CD4-positive, alpha-beta T cell treated with Interleukin-10 for 1 hour (primary cell): Measurements from ENCODE around the gene CACNB2.

ENCODE experiments used
- DNase-seq: peaks from one replicate; pipeline ENCODE4 v3.0.0-alpha.2; 2020

CACNB2 gene

GRCh38 chr10:18297659-18298058 is 157.4 kb downstream of the CACNB2 start:
- DNase-seq: no peak

GRCh38 chr10:18298256-18298655 is 158.0 kb downstream of the CACNB2 start:
- no peak for DNase-seq

GRCh38 chr10:18303851-18304801 is 163.9 kb downstream of the CACNB2 start:
- no peak for DNase-seq

- DNase-seq: no peak
Measured at GRCh38 chr10:18306031-18306430, 165.8 kb downstream of the CACNB2 start.

- no peak for DNase-seq
Measured at GRCh38 chr10:18308600-18308999, 168.4 kb downstream of the CACNB2 start.

- no peak for DNase-seq
Measured at GRCh38 chr10:18310761-18311160, 170.5 kb downstream of the CACNB2 start.

GRCh38 chr10:18312374-18313139 is 172.3 kb downstream of the CACNB2 start:
- no peak for DNase-seq

- DNase-seq: no peak
Measured at GRCh38 chr10:18313140-18313530, 172.9 kb downstream of the CACNB2 start.

GRCh38 chr10:18313626-18314025 is 173.4 kb downstream of the CACNB2 start:
- no peak for DNase-seq

GRCh38 chr10:18319628-18320027 is 179.4 kb downstream of the CACNB2 start:
- DNase-seq: no peak

GRCh38 chr10:18321371-18321770 is 181.1 kb downstream of the CACNB2 start:
- DNase-seq: no peak

- DNase-seq: no peak
Measured at GRCh38 chr10:18323916-18324315, 183.7 kb downstream of the CACNB2 start.

- no peak for DNase-seq
Measured at GRCh38 chr10:18325410-18325809, 185.2 kb downstream of the CACNB2 start.

- DNase-seq: no peak
Measured at GRCh38 chr10:18325889-18326531, 185.8 kb downstream of the CACNB2 start.

GRCh38 chr10:18328941-18329340 is 188.7 kb downstream of the CACNB2 start:
- no peak for DNase-seq

- no peak for DNase-seq
Measured at GRCh38 chr10:18332048-18332447, 191.8 kb downstream of the CACNB2 start.

GRCh38 chr10:18332484-18332883 is 192.3 kb downstream of the CACNB2 start:
- no peak for DNase-seq

- DNase-seq: no peak
Measured at GRCh38 chr10:18333621-18334020, 193.4 kb downstream of the CACNB2 start.

- DNase-seq: no peak
Measured at GRCh38 chr10:18334116-18334867, 194.1 kb downstream of the CACNB2 start.

GRCh38 chr10:18340496-18341051 is 200.3 kb downstream of the CACNB2 start:
- no peak for DNase-seq

- DNase-seq: no peak
Measured at GRCh38 chr10:18341055-18341454, 200.8 kb downstream of the CACNB2 start.

GRCh38 chr10:18343573-18343972 is 203.3 kb downstream of the CACNB2 start:
- no peak for DNase-seq
